H1 (cell line): ENCODE data around the gene ABHD10. TPM values are rescaled to one million over a fixed set of nuclear protein-coding genes. Genes with fewer than 3 reads are reported as not detected.

Experiments
- CTCF ChIA-PET: fragments of 300-600 bp; sonication (Branson Sonifier 250); formaldehyde crosslinking; loops from one replicate; lab custom pipeline; 2021; ENCODE audit not compliant: partially characterized antibody; lab: Charles Lee
- POLR2A ChIA-PET: fragments of 300-600 bp; sonication (Branson Sonifier 250); formaldehyde crosslinking; loops from one replicate; lab custom pipeline; 2021; ENCODE audit warnings: inconsistent platforms; ENCODE audit not compliant: partially characterized antibody; lab: Charles Lee
- DNase-seq, 2 experiments: peaks; one replicate each; pipeline versions ENCODE4 v3.0.0 to v3.0.0-alpha.2; 2010 to 2022; ENCODE audit warnings: low spot score in 2 of 2, low read depth in 1 of 2, mixed read lengths in 1 of 2
- FAIRE-seq: peaks from 2 replicates; lab custom pipeline; 2011; peaks lifted over from hg19 to GRCh38; lab: Jason Lieb, UNC
- H2AFZ ChIP-seq: 2 replicates; pipeline ENCODE4 v1.8.1; 2012; ENCODE audit warnings: low read length, inconsistent platforms
- H2AK5ac ChIP-seq: 2 replicates; pipeline ENCODE4 v1.6.1; 2013; ENCODE audit warnings: low read depth, low read length
- H2BK120ac ChIP-seq: replicated peaks from 2 replicates; pipeline ENCODE3; 2013; ENCODE audit warnings: low read depth, low read length, inconsistent platforms
- H2BK12ac ChIP-seq: 2 replicates; pipeline ENCODE4 v1.6.1; 2013; ENCODE audit warnings: low read depth, low read length
- H2BK15ac ChIP-seq: 2 replicates; pipeline ENCODE4 v1.6.1; 2013; ENCODE audit warnings: low read length
- H2BK20ac ChIP-seq: 2 replicates; pipeline ENCODE4 v1.6.1; 2013; ENCODE audit warnings: low read length
- H2BK5ac ChIP-seq: 2 replicates; pipeline ENCODE4 v1.6.1; 2013; ENCODE audit warnings: low read depth, low read length
- H3K14ac ChIP-seq: 2 replicates; pipeline ENCODE4 v1.6.1; 2013; ENCODE audit warnings: inconsistent platforms; ENCODE audit not compliant: insufficient read length
- H3K18ac ChIP-seq: 2 replicates; pipeline ENCODE4 v1.6.1; 2013; ENCODE audit warnings: low read length; ENCODE audit errors: extremely low read depth
- H3K23ac ChIP-seq: 2 replicates; pipeline ENCODE4 v1.6.1; 2013; ENCODE audit warnings: inconsistent platforms; ENCODE audit not compliant: insufficient read length
- H3K23me2 ChIP-seq: 2 replicates; pipeline ENCODE4 v1.6.1; 2013; ENCODE audit warnings: low read depth, low read length
- H3K27ac ChIP-seq: 2 replicates; pipeline ENCODE4 v1.6.1; 2011; ENCODE audit warnings: low read depth, low read length, inconsistent platforms
- H3K27me3 ChIP-seq, 4 experiments: replicated peaks in 1 of 4; 1 replicate in 1 of 4; 2 replicates in 3 of 4; pipeline versions ENCODE4 v1.6.1 to v1.8.1; 2011 to 2013; ENCODE audit warnings: low read length in 3 of 4, mild to moderate bottlenecking in 3 of 4, inconsistent platforms in 2 of 4, mixed read lengths in 2 of 4, moderate library complexity in 1 of 4; ENCODE audit not compliant: control insufficient read depth in 3 of 4, insufficient read depth in 3 of 4; ENCODE audit errors: extremely low read depth in 1 of 4
- H3K36me3 ChIP-seq, 4 experiments: 2 replicates each; pipeline versions ENCODE4 v1.6.1 to v1.8.1; 2011 to 2013; ENCODE audit warnings: mild to moderate bottlenecking in 4 of 4, low read length in 3 of 4, moderate library complexity in 2 of 4, control low read depth in 1 of 4, inconsistent platforms in 1 of 4; ENCODE audit not compliant: insufficient read depth in 4 of 4, control insufficient read depth in 2 of 4
- H3K4ac ChIP-seq: replicated peaks from 2 replicates; pipeline ENCODE3; 2013; ENCODE audit warnings: low read length, low read depth, mixed read lengths, inconsistent platforms; ENCODE audit not compliant: insufficient read length
- H3K4me1 ChIP-seq, 4 experiments: replicated peaks in 1 of 4; 1 replicate in 1 of 4; 2 replicates in 3 of 4; pipeline versions ENCODE4 v1.6.1 to v1.8.1; 2011 to 2013; ENCODE audit warnings: low read length in 3 of 4, inconsistent platforms in 2 of 4, mixed read lengths in 1 of 4; ENCODE audit not compliant: insufficient read depth in 4 of 4, control insufficient read depth in 3 of 4
- H3K4me2 ChIP-seq, 2 experiments: 2 replicates each; pipeline versions ENCODE4 v1.6.1 to v1.8.1; 2011 to 2013; ENCODE audit warnings: low read depth in 2 of 2, low read length in 2 of 2, control low read depth in 1 of 2, inconsistent platforms in 1 of 2, mild to moderate bottlenecking in 1 of 2; ENCODE audit not compliant: insufficient read depth in 1 of 2
- H3K4me3 ChIP-seq, 4 experiments: fragments of 200-600, 300-600 bp in 1 of 4; sonication (generic), shearing (Covaris generic), sonication (Bioruptor Twin) in 1 of 4; 2 replicates each; pipeline versions ENCODE4 v1.5.1 to v1.8.1; 2011 to 2016; ENCODE audit warnings: low read length in 4 of 4, low read depth in 3 of 4, control low read depth in 2 of 4, inconsistent platforms in 2 of 4, mild to moderate bottlenecking in 2 of 4, mixed read lengths in 1 of 4, moderate library complexity in 1 of 4; ENCODE audit not compliant: insufficient read depth in 2 of 4; ENCODE audit errors: extremely low read depth in 1 of 4
- H3K56ac ChIP-seq: replicated peaks from 2 replicates; pipeline ENCODE3; 2013; ENCODE audit warnings: low read depth, mild to moderate bottlenecking, mixed read lengths, low read length, inconsistent platforms; ENCODE audit not compliant: insufficient read length
- H3K79me1 ChIP-seq: 2 replicates; pipeline ENCODE4 v1.6.1; 2013; ENCODE audit warnings: low read depth, low read length, control low read depth
- H3K79me2 ChIP-seq, 2 experiments: 2 replicates each; pipeline versions ENCODE4 v1.6.1 to v1.8.1; 2012 to 2013; ENCODE audit warnings: low read length in 2 of 2, mild to moderate bottlenecking in 2 of 2, inconsistent platforms in 1 of 2; ENCODE audit not compliant: insufficient read depth in 2 of 2, control insufficient read depth in 1 of 2
- H3K9ac ChIP-seq, 4 experiments: replicated peaks in 1 of 4; 1 replicate in 1 of 4; 2 replicates in 3 of 4; pipeline versions ENCODE4 v1.6.1 to v1.8.1; 2011 to 2013; ENCODE audit warnings: low read depth in 3 of 4, low read length in 3 of 4, control low read depth in 2 of 4, mild to moderate bottlenecking in 2 of 4, moderate library complexity in 2 of 4, inconsistent platforms in 1 of 4; ENCODE audit errors: extremely low read depth in 1 of 4
- H3K9me3 ChIP-seq, 2 experiments: 2 replicates each; pipeline versions ENCODE4 v1.6.1 to v1.8.1; 2012 to 2013; ENCODE audit warnings: mild to moderate bottlenecking in 2 of 2, moderate library complexity in 2 of 2, control low read depth in 1 of 2, inconsistent platforms in 1 of 2, low read depth in 1 of 2, low read length in 1 of 2, mixed read lengths in 1 of 2; ENCODE audit not compliant: insufficient read depth in 2 of 2
- H4K20me1 ChIP-seq, 2 experiments: replicated peaks in 1 of 2; 2 replicates each; pipeline versions ENCODE3 to v1.8.1; 2011 to 2013; ENCODE audit warnings: inconsistent platforms in 2 of 2, low read length in 2 of 2, mild to moderate bottlenecking in 1 of 2; ENCODE audit not compliant: insufficient read depth in 2 of 2, control insufficient read depth in 1 of 2
- H4K5ac ChIP-seq: 2 replicates; pipeline ENCODE4 v1.6.1; 2013; ENCODE audit warnings: low read length, low read depth, mixed read lengths, inconsistent platforms; ENCODE audit not compliant: insufficient read length
- H4K8ac ChIP-seq: 2 replicates; pipeline ENCODE4 v1.8.0; 2013; ENCODE audit warnings: mild to moderate bottlenecking, moderate library complexity, low read length, inconsistent platforms; ENCODE audit not compliant: insufficient read depth; ENCODE audit errors: extremely low read depth
- H4K91ac ChIP-seq: replicated peaks from 2 replicates; pipeline ENCODE3; 2013; ENCODE audit warnings: low read length, mixed read lengths, inconsistent platforms; ENCODE audit not compliant: insufficient read length
- BRCA1 ChIP-seq: IDR thresholded peaks from 2 replicates; pipeline ENCODE4 v1.6.1; 2012; ENCODE audit warnings: low read depth, low read length, improper control_type of control experiment
- CTBP2 ChIP-seq: IDR thresholded peaks from 2 replicates; pipeline ENCODE4 v1.7.0; 2011; ENCODE audit warnings: borderline replicate concordance, mild to moderate bottlenecking, moderate library complexity, mixed read lengths, low read length; ENCODE audit not compliant: insufficient read depth, insufficient read length
- FOSL1 ChIP-seq: IDR thresholded peaks from 2 replicates; pipeline ENCODE4 v1.6.1; 2011; ENCODE audit warnings: mild to moderate bottlenecking, low read depth, low read length, moderate library complexity; ENCODE audit not compliant: insufficient read depth
- JUN ChIP-seq: IDR thresholded peaks from 2 replicates; pipeline ENCODE4 v1.6.1; 2011; ENCODE audit warnings: low read depth, mild to moderate bottlenecking, improper control_type of control experiment, low read length
- SAP30 ChIP-seq: fragments of 300-600 bp; sonication (generic); IDR thresholded peaks from 2 replicates; pipeline ENCODE4 v1.7.1; 2012; ENCODE audit warnings: low read length, moderate library complexity, mild to moderate bottlenecking, inconsistent platforms; ENCODE audit not compliant: insufficient read depth, insufficient replicate concordance
- SIRT6 ChIP-seq: IDR thresholded peaks from one replicate; pipeline ENCODE4 v1.7.1; 2012; ENCODE audit warnings: low read length, inconsistent platforms
- SUZ12 ChIP-seq: fragments of 200-600 bp; sonication (generic); IDR thresholded peaks from 2 replicates; pipeline ENCODE4 v1.6.1; 2012; ENCODE audit warnings: mild to moderate bottlenecking, inconsistent platforms, low read length, moderate library complexity, mixed read lengths
- WGBS, 2 experiments: shearing (Covaris generic) in 1 of 2; methylation state at CpG; one replicate each; pipeline versions ENCODE4 v1.1.6 to v1.1.7; 2013 to 2015; ENCODE audit warnings: low lambda C conversion rate in 2 of 2, mixed read lengths in 2 of 2, inconsistent platforms in 1 of 2, low coverage in 1 of 2, missing lambda C conversion rate in 1 of 2; ENCODE audit not compliant: insufficient replicate concordance in 2 of 2, insufficient coverage in 1 of 2, insufficient read length in 1 of 2; ENCODE audit errors: extremely low coverage in 1 of 2, missing lambda C conversion rate in 1 of 2; 5-methylcytosine and 5-hydroxymethylcytosine counted together
- polyA plus RNA-seq, 7 experiments: library from polyadenylated mRNA; depleted of rRNA in 3 of 7; stranded (reverse) in 5 of 7; unstranded in 2 of 7; fragments of >200 nt in 5 of 7; fragments of 200-250 nt in 2 of 7; gene quantifications; 1 replicate in 5 of 7; 2 replicates in 1 of 7; 4 replicates in 1 of 7; pipeline versions ENCODE4 v1.2.1 to v1.2.3, GENCODE V29; 2011 to 2013; ENCODE audit warnings: missing spikeins in 2 of 7, mixed read lengths in 2 of 7
- total RNA-seq: library from RNA; stranded (reverse); fragmentation: NEBNext Ultra II Directional; extraction: Animal tissue kit (Norgen Biotek cat#: 25700); gene quantifications from 2 replicates; pipeline ENCODE4 v1.2.1, GENCODE V29; 2021
- TF ChIP-seq, protein P1 (sequence below): IDR thresholded peaks from 2 replicates; pipeline ENCODE4 v1.6.1; 2011; ENCODE audit warnings: low read depth, mild to moderate bottlenecking, low read length; ENCODE audit not compliant: insufficient read depth

Gene ABHD10
- total and polyA plus RNA-seq, 2 of the 8 experiments (the other 6 are each of a cell fraction or from before 2014, with no cell fraction given): 10.9 to 24.6 TPM

DNA sequence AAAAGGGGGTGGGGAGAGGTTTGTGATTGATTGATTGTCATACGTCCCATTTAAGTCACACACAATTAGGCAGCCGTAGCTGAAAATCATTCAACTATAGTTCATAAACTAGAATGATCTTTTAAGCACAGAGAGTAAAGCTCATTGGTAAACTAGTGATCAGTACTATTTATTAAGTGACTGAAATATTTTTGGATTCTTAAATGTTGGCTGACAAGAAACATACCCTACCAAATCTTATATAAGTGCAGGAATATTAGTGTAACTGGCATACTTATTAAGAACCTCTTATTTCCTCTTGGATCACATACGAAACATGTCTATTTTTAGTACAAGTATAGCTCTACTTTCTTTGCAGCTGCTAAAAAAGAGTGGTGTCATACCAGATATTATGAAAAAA is 8.4 kb upstream of the ABHD10 start:
- Histone ChIP-seq H3K4me3 (no peak overlapping the region), H3K9ac (no peak overlapping the region), H2AK5ac (no peak overlapping the region), H2BK12ac (no peak overlapping the region), H2BK20ac (no peak overlapping the region), H3K4ac (no peak overlapping the region), H4K20me1 (no peaks in the 10 kb centered on the region), H3K79me1 (no peaks in the 10 kb centered on the region), H3K27me3 (no peaks in the 10 kb centered on the region), H2BK5ac (no peak overlapping the region), H3K4me2 (no peak overlapping the region), H3K23me2 (no peaks in the 10 kb centered on the region; the same call in 1 of the 2 replicates), H2BK120ac (no peak overlapping the region), H3K79me2 (no peaks in the 10 kb centered on the region), H4K5ac (no peak overlapping the region)
- 87% methylated on average over 3 of the region's 3 CpGs; no CpG with 5 or more reads in 1 of the 2 experiments for WGBS, 2 experiments
- TF ChIP-seq SIRT6 (no peak), SUZ12 (no peak), SAP30 (no peak), BRCA1 (no peak), FOSL1 (no peak), CTBP2 (no peak), JUN (no peak)
- TF ChIP-seq, protein P1, sequence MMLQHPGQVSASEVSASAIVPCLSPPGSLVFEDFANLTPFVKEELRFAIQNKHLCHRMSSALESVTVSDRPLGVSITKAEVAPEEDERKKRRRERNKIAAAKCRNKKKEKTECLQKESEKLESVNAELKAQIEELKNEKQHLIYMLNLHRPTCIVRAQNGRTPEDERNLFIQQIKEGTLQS: no peak
- TF ChIP-seq, all 59 proteins: peak for 0
- H3K23ac ChIP-seq: no peak overlapping the region
- no peak overlapping the region for H3K18ac ChIP-seq
- no peak overlapping the region for H3K27ac ChIP-seq
- no peak overlapping the region for H3K14ac ChIP-seq
- no peak overlapping the region for H2BK15ac ChIP-seq
- CTCF ChIA-PET: interaction anchor here (0.9 to 15.1 kb wide), 10 partner anchors 9 to 250 kb away, joined by 3 to 258 read pairs (median 5); partner anchors contain the start of genes ABHD10 and PHLDB2
- no peak for DNase-seq
- H3K36me3 ChIP-seq: no peaks in the 10 kb centered on the region
- no peaks in the 10 kb centered on the region for H3K9me3 ChIP-seq
- FAIRE-seq: no peak
- no peak overlapping the region for H3K56ac ChIP-seq
- no peak overlapping the region for H4K91ac ChIP-seq
- H2AFZ ChIP-seq: no peak overlapping the region
- no peaks in the 10 kb centered on the region for H3K4me1 ChIP-seq
- POLR2A ChIA-PET: interaction anchor here (0.6 to 1.2 kb wide), 3 partner anchors 9 to 119 kb away, joined by 3 read pairs; partner anchors contain the start of gene ABHD10
- H4K8ac ChIP-seq: no peak overlapping the region
